GM12878 (cell line): ENCODE measurements around the gene EHBP1L1. TPM values are rescaled to one million over a fixed set of nuclear protein-coding genes. Genes with fewer than 3 reads are reported as not detected.

ENCODE experiments used
- ATAC-seq: fragments of 200-7000 bp; cut with Tn5 transposase; 3 replicates; pipeline ENCODE4 v1.9.1; 2020; ENCODE audit warnings: mild to moderate bottlenecking, moderate library complexity
- BruUV-seq: library from RNA; stranded (reverse); fragments of 400-500 nt; replicated peaks from 2 replicates; lab custom pipeline; 2021; lab: Mats Ljungman, UMichigan
- CTCF ChIA-PET: fragments of 300-600 bp; sonication (Branson Sonifier 250); formaldehyde crosslinking; extraction: SDS; loops from one replicate; lab custom pipeline; 2021; ENCODE audit warnings: inconsistent platforms; lab: Yijun Ruan, JAX
- POLR2A ChIA-PET: fragments of 350-600 bp; formaldehyde crosslinking; extraction: SDS; loops from one replicate; lab custom pipeline; 2021; ENCODE audit warnings: inconsistent platforms; lab: Charles Lee
- RAD21 ChIA-PET: fragments of 300-600 bp; sonication (Branson Sonifier 250); formaldehyde crosslinking; loops from one replicate; lab custom pipeline; 2023; ENCODE audit warnings: antibody characterized with exemption; ENCODE audit not compliant: unreplicated experiment; lab: Charles Lee
- SMC1A ChIA-PET: fragments of 300-600 bp; sonication (Branson Sonifier 250); formaldehyde crosslinking; loops from one replicate; lab custom pipeline; 2023; ENCODE audit not compliant: unreplicated experiment, uncharacterized antibody; lab: Charles Lee
- DNase-seq: peaks from one replicate; pipeline ENCODE4 v3.0.0-alpha.2; 2011; ENCODE audit warnings: low read depth, low spot score
- FAIRE-seq: peaks from 3 replicates; lab custom pipeline; 2011; peaks lifted over from hg19 to GRCh38; lab: Jason Lieb, UNC
- H2AFZ ChIP-seq: 2 replicates; pipeline ENCODE4 v1.6.0; 2011; ENCODE audit warnings: low read depth, low read length, control low read depth; ENCODE audit not compliant: control insufficient read depth
- H3K27ac ChIP-seq: 2 replicates; pipeline ENCODE4 v1.5.1; 2011; ENCODE audit warnings: control low read depth; ENCODE audit not compliant: control insufficient read depth, insufficient read depth
- H3K27me3 ChIP-seq, 2 experiments: replicated peaks in 1 of 2; 2 replicates each; pipeline versions ENCODE4 v1.6.0 to v1.6.1; 2011; ENCODE audit warnings: low read length in 1 of 2; ENCODE audit not compliant: control insufficient read depth in 2 of 2, insufficient read depth in 2 of 2
- H3K36me3 ChIP-seq, 2 experiments: 2 replicates each; pipeline ENCODE4 v1.5.1; 2011; ENCODE audit warnings: low read length in 1 of 2; ENCODE audit not compliant: control insufficient read depth in 2 of 2, insufficient read depth in 2 of 2
- H3K4me1 ChIP-seq: 2 replicates; pipeline ENCODE4 v1.6.1; 2011; ENCODE audit warnings: mild to moderate bottlenecking, low read length, moderate library complexity, mixed read lengths; ENCODE audit not compliant: control insufficient read depth, insufficient read depth
- H3K4me2 ChIP-seq: 2 replicates; pipeline ENCODE4 v1.6.0; 2011; ENCODE audit warnings: control low read depth; ENCODE audit not compliant: control insufficient read depth, insufficient read depth
- H3K4me3 ChIP-seq: fragments of 200-600 bp; sonication (generic); 2 replicates; pipeline ENCODE4 v1.5.1; 2016
- H3K79me2 ChIP-seq: 2 replicates; pipeline ENCODE4 v1.6.0; 2011; ENCODE audit warnings: low read length; ENCODE audit not compliant: control insufficient read depth, insufficient read depth
- H3K9ac ChIP-seq: 2 replicates; pipeline ENCODE4 v1.8.0; 2011; ENCODE audit warnings: low read length, control low read depth, mixed read lengths; ENCODE audit not compliant: control insufficient read depth, insufficient read depth
- H3K9me3 ChIP-seq: replicated peaks from 3 replicates; pipeline ENCODE4 v1.5.1; 2011; ENCODE audit warnings: mild to moderate bottlenecking, low read length; ENCODE audit not compliant: control insufficient read depth, insufficient read depth
- H4K20me1 ChIP-seq: 2 replicates; pipeline ENCODE4 v1.6.0; 2011; ENCODE audit not compliant: control insufficient read depth, insufficient read depth
- BMI1 ChIP-seq: fragments of 450-650 bp; IDR thresholded peaks from 2 replicates; pipeline ENCODE4 v1.6.1; 2016; ENCODE audit warnings: mild to moderate bottlenecking, moderate library complexity, borderline replicate concordance
- HDGF ChIP-seq: fragments of 450-650 bp; IDR thresholded peaks from 2 replicates; pipeline ENCODE4 v1.6.1; 2016; ENCODE audit warnings: antibody characterized with exemption
- POLR2A ChIP-seq: IDR thresholded peaks from 2 replicates; pipeline ENCODE4 v1.6.1; 2011; ENCODE audit warnings: low read depth, mild to moderate bottlenecking, low read length
- WGBS: methylation state at CpG from one replicate; pipeline ENCODE4 v1.1.6; 2016; ENCODE audit warnings: low lambda C conversion rate; ENCODE audit not compliant: insufficient replicate concordance, insufficient coverage; ENCODE audit errors: missing lambda C conversion rate; 5-methylcytosine and 5-hydroxymethylcytosine counted together
- in situ Hi-C: fragments of 300-500 bp; cut with MboI; formaldehyde crosslinking; loops from 9 replicates; pipeline ENCODE4 v1.14.3; 2018; ENCODE audit warnings: mixed read lengths
- intact Hi-C: fragments of 100-400 bp; cut with micrococcal nuclease; formaldehyde crosslinking; loops from one replicate; pipeline ENCODE4 v1.14.2; 2022; ENCODE audit not compliant: unreplicated experiment
- polyA plus RNA-seq, 11 experiments: library from polyadenylated mRNA; depleted of rRNA in 4 of 11; unstranded in 6 of 11; stranded (reverse) in 5 of 11; fragments of >200 nt; fragmentation: Nextera tagmentation in 4 of 11; fragmentation: Illumina TruSeq in 1 of 11; extraction: Ambion mirVana in 4 of 11; extraction: Trizol in 1 of 11; gene quantifications; 1 replicate in 1 of 11; 2 replicates in 10 of 11; pipeline versions ENCODE4 v1.2.1 to v1.2.3, GENCODE V29; 2011 to 2016; ENCODE audit warnings: inconsistent platforms in 2 of 11, missing spikeins in 2 of 11, low read depth in 1 of 11
- total RNA-seq, 4 experiments: library from RNA; depleted of rRNA in 3 of 4; stranded (reverse); fragments of >200 nt in 3 of 4; fragmentation: Illumina TruSeq in 1 of 4; extraction: Trizol in 1 of 4; gene quantifications; 2 replicates each; pipeline versions ENCODE4 v1.2.1 to v1.2.3, GENCODE V29; 2013 to 2021

EHBP1L1 gene
- total and polyA plus RNA-seq, 10 of the 15 experiments (the other 5 are each of a cell fraction or from before 2014, with no cell fraction given), result 0.06 to 99.4 (median 32.7) TPM

- no peaks in the 10 kb centered on the region for H3K9me3 ChIP-seq
- H3K4me1 ChIP-seq, result peaks cover 44% of the 10 kb centered on the region
- no peak for DNase-seq
- POLR2A ChIA-PET, result interaction anchor here (5.9 kb wide), 1 partner anchor 8 kb away, joined by 129 read pairs; the partner anchor contains the start of gene EHBP1L1
- H3K36me3 ChIP-seq, result peaks cover 14% of the 10 kb centered on the region in 2 experiments; a peak in 3 of 4 replicates
- WGBS, result 99% methylated on average over 26 of the region's 46 CpGs
- no peak for ATAC-seq
- intact Hi-C loops, result no loop called here
- no peaks in the 10 kb centered on the region for H3K27me3 ChIP-seq
- RAD21 ChIA-PET, result interaction anchor here (6.5 kb wide), 1 partner anchor 8 kb away, joined by 132 read pairs; the partner anchor contains the start of gene EHBP1L1
- SMC1A ChIA-PET, result interaction anchor here (3.9 to 6.2 kb wide), 2 partner anchors 8 to 13 kb away, joined by 37 to 93 read pairs; partner anchors contain the start of genes EHBP1L1, FAM89B and ZNRD2
- H4K20me1 ChIP-seq, result no peaks in the 10 kb centered on the region
- H3K27ac ChIP-seq, result no peak overlapping the region
- H2AFZ ChIP-seq, result no peak overlapping the region
- CTCF ChIA-PET, result no interaction called here
- FAIRE-seq, result no peak
- peaks cover 16% of the 10 kb centered on the region for H3K79me2 ChIP-seq
- no peak overlapping the region for H3K4me3 ChIP-seq
- no peak overlapping the region for H3K4me2 ChIP-seq
- no peak for TF ChIP-seq HDGF
- TF ChIP-seq, all 136 proteins: peak for 0
- in situ Hi-C loops, result no loop called here
- BruUV-seq, result no TSS peak
- H3K9ac ChIP-seq, result no peak overlapping the region
Measured at GRCh38 chr11:65584723-65585171, 8.9 kb downstream of the EHBP1L1 start.

- peak overlapping the region; percentile 97 for H3K27ac ChIP-seq
- CTCF ChIA-PET, result interaction anchor here (1.0 to 5.9 kb wide), 4 partner anchors 8 to 55 kb away, joined by 4 to 130 read pairs (median 74); partner anchors contain the start of genes EHBP1L1, FAM89B and ZNRD2
- 97% methylated on average over 23 of the region's 51 CpGs for WGBS
- H2AFZ ChIP-seq, result no peak overlapping the region
- H3K4me3 ChIP-seq, result peak overlapping the region; percentile 47; the same call in 1 of the 2 replicates
- DNase-seq (no peak), FAIRE-seq (no peak), ATAC-seq (no peak)
- no TSS peak for BruUV-seq
- intact Hi-C loops (no loop called here), in situ Hi-C loops (no loop called here)
- H3K4me1 ChIP-seq, result peaks cover 45% of the 10 kb centered on the region
- RAD21 ChIA-PET, result interaction anchor here (5.0 to 6.5 kb wide), 2 partner anchors 9 to 14 kb away, joined by 56 to 132 read pairs; partner anchors contain the start of genes EHBP1L1, FAM89B and ZNRD2
- H3K9ac ChIP-seq, result 0 out of 2 replicates have a peak overlapping the region, but pooled peaks have one; percentile 7
- SMC1A ChIA-PET, result interaction anchor here (3.9 to 6.2 kb wide), 3 partner anchors 9 to 44 kb away, joined by 35 to 93 read pairs (median 37); partner anchors contain the start of genes EHBP1L1, FAM89B and ZNRD2
- no peaks in the 10 kb centered on the region for H3K27me3 ChIP-seq
- POLR2A ChIA-PET, result interaction anchor here (0.8 to 6.0 kb wide), 5 partner anchors 9 to 29 kb away, joined by 3 to 129 read pairs (median 7); partner anchors contain the start of genes EHBP1L1, FAM89B and ZNRD2
- H3K36me3 ChIP-seq, result peaks cover 10 to 11% of the 10 kb centered on the region in 2 experiments; a peak in 3 of 4 replicates
- peak overlapping the region; percentile 79 for H3K4me2 ChIP-seq
- H4K20me1 ChIP-seq, result no peaks in the 10 kb centered on the region
- H3K9me3 ChIP-seq, result no peaks in the 10 kb centered on the region
- peaks cover 16% of the 10 kb centered on the region for H3K79me2 ChIP-seq
- TF ChIP-seq BMI1 (no peak), POLR2A (peak; percentile 39)
- TF ChIP-seq, all 136 proteins: peak for 1
Measured at GRCh38 chr11:65585396-65586246, 9.8 kb downstream of the EHBP1L1 start.
